Measurements from ENCODE around the gene KRT35. TPM values are rescaled to one million over a fixed set of nuclear protein-coding genes. Genes with fewer than 3 reads are reported as not detected.

Gene KRT35
- polyA plus RNA-seq, 1 experiment = not detected

DNA sequence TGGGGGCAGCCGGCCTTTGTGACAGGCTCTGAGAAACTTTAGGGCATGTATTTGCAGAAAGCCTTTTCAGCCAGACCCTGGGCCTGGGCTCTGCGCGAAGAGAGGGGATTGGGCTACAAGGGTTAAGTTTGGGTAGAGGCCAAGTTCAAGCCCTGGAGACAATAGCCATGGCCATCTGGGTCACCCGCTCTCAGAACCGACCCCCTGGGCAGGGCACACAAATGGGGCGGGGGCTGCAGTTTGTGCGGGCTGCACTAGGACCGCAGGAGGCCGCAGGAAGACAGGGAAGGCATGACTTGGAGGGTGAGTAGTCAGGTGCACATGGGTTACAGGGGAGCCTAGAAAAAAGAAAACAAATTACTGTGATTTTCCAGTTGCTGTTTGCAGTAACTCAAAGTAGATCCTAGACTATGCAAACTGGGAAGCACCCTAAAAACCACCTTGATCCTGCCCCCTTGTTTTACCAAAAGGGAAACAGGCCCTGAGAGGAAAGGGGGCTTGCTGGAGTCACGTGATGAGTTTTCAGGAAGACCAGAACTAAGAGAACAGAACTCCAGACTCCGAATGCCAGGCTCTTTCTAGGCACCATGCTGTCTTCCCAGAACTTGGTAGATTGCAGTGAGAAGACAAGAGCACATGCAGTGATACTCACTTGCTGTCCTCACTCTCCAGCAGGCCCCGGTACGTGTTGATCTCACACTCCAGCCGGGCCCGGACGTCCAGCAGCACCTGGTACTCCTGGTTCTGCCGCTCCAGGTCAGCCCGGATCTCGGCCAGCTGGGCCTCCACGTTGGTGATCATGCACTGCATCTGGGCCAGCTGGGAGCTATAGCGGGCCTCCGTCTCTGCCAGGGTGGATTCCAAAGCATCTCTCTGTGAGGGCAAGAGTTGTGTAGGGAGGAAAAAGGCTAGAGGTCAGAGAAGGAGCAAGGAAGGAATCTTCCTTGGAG, 3.8 kb downstream of the KRT35 start:
- ChIA-PET POLR2A (no interaction called here), CTCF (interaction anchor here (1.3 kb wide), 1 partner anchor 9 kb away, joined by 3 read pairs; no protein-coding TSS in a partner anchor)
- TF ChIP-seq, protein P1, sequence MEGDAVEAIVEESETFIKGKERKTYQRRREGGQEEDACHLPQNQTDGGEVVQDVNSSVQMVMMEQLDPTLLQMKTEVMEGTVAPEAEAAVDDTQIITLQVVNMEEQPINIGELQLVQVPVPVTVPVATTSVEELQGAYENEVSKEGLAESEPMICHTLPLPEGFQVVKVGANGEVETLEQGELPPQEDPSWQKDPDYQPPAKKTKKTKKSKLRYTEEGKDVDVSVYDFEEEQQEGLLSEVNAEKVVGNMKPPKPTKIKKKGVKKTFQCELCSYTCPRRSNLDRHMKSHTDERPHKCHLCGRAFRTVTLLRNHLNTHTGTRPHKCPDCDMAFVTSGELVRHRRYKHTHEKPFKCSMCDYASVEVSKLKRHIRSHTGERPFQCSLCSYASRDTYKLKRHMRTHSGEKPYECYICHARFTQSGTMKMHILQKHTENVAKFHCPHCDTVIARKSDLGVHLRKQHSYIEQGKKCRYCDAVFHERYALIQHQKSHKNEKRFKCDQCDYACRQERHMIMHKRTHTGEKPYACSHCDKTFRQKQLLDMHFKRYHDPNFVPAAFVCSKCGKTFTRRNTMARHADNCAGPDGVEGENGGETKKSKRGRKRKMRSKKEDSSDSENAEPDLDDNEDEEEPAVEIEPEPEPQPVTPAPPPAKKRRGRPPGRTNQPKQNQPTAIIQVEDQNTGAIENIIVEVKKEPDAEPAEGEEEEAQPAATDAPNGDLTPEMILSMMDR (IDR thresholded peaks at IDR 0.05; ENCODE audit: insufficient read depth, low read depth, low read length) = no peak
- H3K4me3 ChIP-seq (ENCODE audit: low read depth, low read length) = no peak overlapping the region
- H3K27me3 ChIP-seq (ENCODE audit: control insufficient read depth, insufficient read depth, low read length) = no peaks in the 10 kb centered on the region
- no peaks in the 10 kb centered on the region for H3K36me3 ChIP-seq (ENCODE audit: control insufficient read depth, insufficient read depth, low read length)
- DNase-seq (ENCODE audit: low read depth) = no peak

- CTCF ChIA-PET = interaction anchor here (0.8 to 1.3 kb wide), 2 partner anchors 11 to 15 kb away, joined by 3 read pairs; partner anchors contain the start of gene KRT36
- POLR2A ChIA-PET = no interaction called here
- no peak overlapping the region for H3K4me3 ChIP-seq (ENCODE audit: low read depth, low read length)
- DNase-seq (ENCODE audit: low read depth) = no peak
- TF ChIP-seq, protein P1 (IDR thresholded peaks at IDR 0.05; ENCODE audit: insufficient read depth, low read depth, low read length) = no peak
- no peaks in the 10 kb centered on the region for H3K27me3 ChIP-seq (ENCODE audit: control insufficient read depth, insufficient read depth, low read length)
- no peaks in the 10 kb centered on the region for H3K36me3 ChIP-seq (ENCODE audit: control insufficient read depth, insufficient read depth, low read length)
Observed at GRCh38 chr17:41475421-41475820, 5.5 kb downstream of the KRT35 start.

- H3K27me3 ChIP-seq (ENCODE audit: control insufficient read depth, insufficient read depth, low read length) = no peaks in the 10 kb centered on the region
- POLR2A ChIA-PET = no interaction called here
- TF ChIP-seq, protein P1 (IDR thresholded peaks at IDR 0.05; ENCODE audit: insufficient read depth, low read depth, low read length) = no peak
- CTCF ChIA-PET = interaction anchor here (1.3 kb wide), 2 partner anchors 12 to 15 kb away, joined by 3 to 6 read pairs; partner anchors contain the start of gene KRT36
- no peaks in the 10 kb centered on the region for H3K36me3 ChIP-seq (ENCODE audit: control insufficient read depth, insufficient read depth, low read length)
- H3K4me3 ChIP-seq (ENCODE audit: low read depth, low read length) = no peak overlapping the region
- no peak for DNase-seq (ENCODE audit: low read depth)
Observed at GRCh38 chr17:41474863-41475262, 6.1 kb downstream of the KRT35 start.

- ChIA-PET POLR2A (no interaction called here), CTCF (interaction anchor here (1.3 kb wide), 1 partner anchor 11 kb away, joined by 4 read pairs; no protein-coding TSS in a partner anchor)
- TF ChIP-seq, protein P1 (IDR thresholded peaks at IDR 0.05; ENCODE audit: insufficient read depth, low read depth, low read length) = no peak
- DNase-seq (ENCODE audit: low read depth) = no peak
- H3K4me3 ChIP-seq (ENCODE audit: low read depth, low read length) = no peak overlapping the region
- H3K36me3 ChIP-seq (ENCODE audit: control insufficient read depth, insufficient read depth, low read length) = no peaks in the 10 kb centered on the region
- H3K27me3 ChIP-seq (ENCODE audit: control insufficient read depth, insufficient read depth, low read length) = no peaks in the 10 kb centered on the region
Observed at GRCh38 chr17:41468346-41468745, 12.6 kb downstream of the KRT35 start.

DNA sequence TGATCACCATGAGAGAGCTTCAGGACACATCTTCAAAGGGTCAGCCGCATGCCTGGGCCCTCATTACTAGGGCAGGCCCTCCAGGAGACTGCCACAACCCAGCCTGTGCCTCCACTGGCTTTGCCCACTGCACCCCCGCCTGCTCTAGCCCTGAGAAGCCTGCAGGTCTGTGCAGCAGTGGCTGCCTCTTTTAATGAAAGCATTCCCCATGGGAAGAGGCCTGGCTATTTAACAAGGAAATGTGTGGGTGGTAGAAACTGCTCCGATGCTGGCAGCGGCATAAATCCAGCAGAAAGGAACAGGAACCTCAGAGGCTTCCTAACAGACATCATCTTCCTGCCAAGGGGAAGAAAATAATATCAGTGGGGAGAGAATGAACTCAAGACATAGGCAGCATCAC, 13.4 kb downstream of the KRT35 start:
- H3K4me3 ChIP-seq (ENCODE audit: low read depth, low read length) = no peak overlapping the region
- no peaks in the 10 kb centered on the region for H3K27me3 ChIP-seq (ENCODE audit: control insufficient read depth, insufficient read depth, low read length)
- TF ChIP-seq, protein P1 (IDR thresholded peaks at IDR 0.05; ENCODE audit: insufficient read depth, low read depth, low read length) = no peak
- ChIA-PET POLR2A (no interaction called here), CTCF (interaction anchor here (0.6 to 0.9 kb wide), 2 partner anchors 25 to 81 kb away, joined by 3 to 4 read pairs; no protein-coding TSS in a partner anchor)
- no peaks in the 10 kb centered on the region for H3K36me3 ChIP-seq (ENCODE audit: control insufficient read depth, insufficient read depth, low read length)
- DNase-seq (ENCODE audit: low read depth) = no peak

Measured in BJ (cell line).